GM18873 (cell line): Measurements from ENCODE around the gene ETV7.

Experiments
- ATAC-seq: cut with Tn5 transposase; IDR thresholded peaks from one replicate; pipeline ENCODE4 v1.9.1; 2021; ENCODE audit warnings: mild to moderate bottlenecking, moderate library complexity, moderate number of reproducible peaks; ENCODE audit not compliant: unreplicated experiment, low FRiP score

ETV7 gene

GRCh38 chr6:36386495-36387439, 702 bp downstream of the ETV7 start:
- no peak for ATAC-seq

- ATAC-seq, result no peak
These were observed 3.4 kb downstream of the ETV7 start for GRCh38 chr6:36384095-36384494.

GRCh38 chr6:36383606-36384005, 3.9 kb downstream of the ETV7 start:
- ATAC-seq, result no peak

- no peak for ATAC-seq
These were observed 4.5 kb downstream of the ETV7 start for GRCh38 chr6:36382976-36383375.

- no peak for ATAC-seq
These were observed 5.7 kb downstream of the ETV7 start for GRCh38 chr6:36381502-36382389.

- ATAC-seq, result no peak
These were observed 7.3 kb downstream of the ETV7 start for GRCh38 chr6:36380166-36380565.

GRCh38 chr6:36378936-36379335, 8.5 kb downstream of the ETV7 start:
- no peak for ATAC-seq

GRCh38 chr6:36378243-36378920, 9.1 kb downstream of the ETV7 start:
- no peak for ATAC-seq

- no peak for ATAC-seq
These were observed 9.9 kb downstream of the ETV7 start for GRCh38 chr6:36377594-36377993.

GRCh38 chr6:36376742-36377141, 10.7 kb downstream of the ETV7 start:
- ATAC-seq, result no peak

GRCh38 chr6:36376183-36376582, 11.3 kb downstream of the ETV7 start:
- no peak for ATAC-seq

GRCh38 chr6:36375644-36376155, 11.8 kb downstream of the ETV7 start:
- no peak for ATAC-seq

GRCh38 chr6:36374972-36375371, 12.5 kb downstream of the ETV7 start:
- no peak for ATAC-seq

GRCh38 chr6:36374194-36374593, 13.3 kb downstream of the ETV7 start:
- no peak for ATAC-seq

GRCh38 chr6:36373368-36374019, 14.0 kb downstream of the ETV7 start:
- no peak for ATAC-seq

- ATAC-seq, result no peak
These were observed 15.4 kb downstream of the ETV7 start for GRCh38 chr6:36372088-36372487.

GRCh38 chr6:36371211-36371610, 16.3 kb downstream of the ETV7 start:
- ATAC-seq, result no peak

GRCh38 chr6:36370638-36371037, 16.8 kb downstream of the ETV7 start:
- ATAC-seq, result no peak

- ATAC-seq, result no peak
These were observed 18.3 kb downstream of the ETV7 start for GRCh38 chr6:36368921-36369865.
